ENCODE results near the gene CALB2. TPM values are rescaled to one million over a fixed set of nuclear protein-coding genes. Genes with fewer than 3 reads are reported as not detected.

Gene CALB2
- polyA plus RNA-seq, 2 of the 4 experiments (the other 2 are of a cell fraction) = 3.7 to 6.4 TPM

GRCh38 chr16:71373073-71373472 lies 14.6 kb downstream of the CALB2 start:
- DNase-seq (ENCODE audit: low read depth in 1 of 2, low spot score in 1 of 2) = peak; percentile 49 to 59
- ATAC-seq = peak; percentile 54 to 76; a peak in 5 of 6 replicates
- FAIRE-seq = no peak
- no peaks in the 10 kb centered on the region for H3K9me3 ChIP-seq
- H3K4me3 ChIP-seq = no peak overlapping the region
- H3K27ac ChIP-seq = peak overlapping the region in 1 of 2 experiments; percentile 68; a peak in 2 of 6 replicates
- 14% methylated on average over 7 of the region's 8 CpGs for WGBS (ENCODE audit: missing lambda C conversion rate)
- ChIA-PET POLR2A (no interaction called here), CTCF (interaction anchor here (0.8 to 1.8 kb wide), 4 partner anchors 14 to 70 kb away, joined by 3 to 6 read pairs (median 3); partner anchors contain the start of gene CALB2)
- peak overlapping the region; percentile 55 for H3K4me2 ChIP-seq
- TF ChIP-seq MYC (IDR thresholded peaks at IDR 0.05; ENCODE audit: borderline replicate concordance, low read length) (no peak), EP300 (IDR thresholded peaks at IDR 0.05) (no peak), PHF8 (IDR thresholded peaks at IDR 0.05; ENCODE audit: borderline replicate concordance, low read depth) (no peak), RCOR1 (IDR thresholded peaks at IDR 0.05; ENCODE audit: low read depth, low read length) (no peak), CHD2 (IDR thresholded peaks at IDR 0.05; ENCODE audit: low read length, partially characterized antibody) (no peak), BCL3 (IDR thresholded peaks at IDR 0.05) (no peak), HMGXB4 (CRISPR knock-in tag; IDR thresholded peaks at IDR 0.05; ENCODE audit: borderline replicate concordance) (no peak), TP53 (CRISPR knock-in tag; IDR thresholded peaks at IDR 0.05) (no peak), FOXS1 (CRISPR knock-in tag; IDR thresholded peaks at IDR 0.05) (no peak), MAZ (IDR thresholded peaks at IDR 0.05; ENCODE audit: borderline replicate concordance, low read depth, low read length) (no peak), CHD4 (IDR thresholded peaks at IDR 0.05; ENCODE audit: borderline replicate concordance) (no peak), TFCP2L1 (CRISPR knock-in tag; IDR thresholded peaks at IDR 0.05) (no peak), HES2 (IDR thresholded peaks at IDR 0.05) (no peak)
- peaks cover 12% of the 10 kb centered on the region for H3K4me1 ChIP-seq

GRCh38 chr16:71376465-71377157 lies 18.1 kb downstream of the CALB2 start:
- Histone ChIP-seq H3K4me2 (no peak overlapping the region), H3K4me3 (no peak overlapping the region), H3K27ac (no peak overlapping the region), H3K4me1 (peaks cover 12% of the 10 kb centered on the region), H3K9me3 (no peaks in the 10 kb centered on the region)
- DNase-seq (ENCODE audit: low read depth in 1 of 2, low spot score in 1 of 2) (no peak), FAIRE-seq (no peak), ATAC-seq (no peak)
- TF ChIP-seq ZNF302 (CRISPR knock-in tag; IDR thresholded peaks at IDR 0.05) = no peak
- TF ChIP-seq RARB (CRISPR knock-in tag; IDR thresholded peaks at IDR 0.05) = no peak
- TF ChIP-seq BHLHE40 (IDR thresholded peaks at IDR 0.05; ENCODE audit: low read depth, low read length) = no peak
- no peak for TF ChIP-seq TFCP2L1 (CRISPR knock-in tag; IDR thresholded peaks at IDR 0.05)
- TF ChIP-seq POLR2AphosphoS2 (conservative IDR thresholded peaks at IDR 0.05; ENCODE audit: low read length) = no peak
- TF ChIP-seq ZFP36 (IDR thresholded peaks at IDR 0.05; ENCODE audit: borderline replicate concordance, partially characterized antibody) = no peak
- TF ChIP-seq USF2 (IDR thresholded peaks at IDR 0.05) = no peak
- TF ChIP-seq NFE2L2 (conservative IDR thresholded peaks at IDR 0.05; ENCODE audit: low read length) = no peak
- no peak for TF ChIP-seq HOXA7 (CRISPR knock-in tag; IDR thresholded peaks at IDR 0.05)
- no peak for TF ChIP-seq JUNB (IDR thresholded peaks at IDR 0.05)
- no peak for TF ChIP-seq SREBF2 (IDR thresholded peaks at IDR 0.05)
- no peak for TF ChIP-seq EHMT2 (IDR thresholded peaks at IDR 0.05; ENCODE audit: low read depth)
- no peak for TF ChIP-seq MAX (IDR thresholded peaks at IDR 0.05)
- no peak for TF ChIP-seq MYC (IDR thresholded peaks at IDR 0.05; ENCODE audit: borderline replicate concordance, low read length)
- TF ChIP-seq CBX2 (IDR thresholded peaks at IDR 0.05; ENCODE audit: borderline replicate concordance, low read depth) = no peak
- no peak for TF ChIP-seq HOXB5 (CRISPR knock-in tag; IDR thresholded peaks at IDR 0.05)
- TF ChIP-seq CHD4 (IDR thresholded peaks at IDR 0.05; ENCODE audit: borderline replicate concordance) = no peak
- no peak for TF ChIP-seq SMC3 (IDR thresholded peaks at IDR 0.05)
- ChIA-PET CTCF (interaction anchor here (1.5 kb wide), 1 partner anchor 18 kb away, joined by 4 read pairs; no protein-coding TSS in a partner anchor), POLR2A (no interaction called here)
- WGBS (ENCODE audit: missing lambda C conversion rate) = 54% methylated on average over 5 of the region's 5 CpGs
